Activated CD4-positive, alpha-beta T cell treated with anti-CD3 and anti-CD28 coated beads for 36 hours (primary cell): ENCODE measurements around the gene SGO1. TPM values are rescaled to one million over a fixed set of nuclear protein-coding genes. Genes with fewer than 3 reads are reported as not detected.

Experiments
- ATAC-seq: fragments of 200-7000 bp; cut with Tn5 transposase; one replicate; pipeline ENCODE4 v1.10.0; 2021; ENCODE audit warnings: mild to moderate bottlenecking, moderate library complexity
- CTCF ChIA-PET: fragments of 350-600 bp; sonication (Branson Sonifier 250); formaldehyde crosslinking; loops from one replicate; lab custom pipeline; 2021; ENCODE audit warnings: antibody characterized with exemption; lab: Charles Lee
- POLR2A ChIA-PET: fragments of 350-600 bp; sonication (Branson Sonifier 250); formaldehyde crosslinking; loops from one replicate; lab custom pipeline; 2021; ENCODE audit warnings: antibody characterized with exemption, inconsistent platforms; lab: Charles Lee
- DNase-seq: peaks from one replicate; pipeline ENCODE4 v3.0.0-alpha.2; 2020
- H3K27ac Mint-ChIP-seq: one replicate; pipeline ENCODE4 v1.8.0; 2021; ENCODE audit warnings: mixed read lengths
- H3K27me3 Mint-ChIP-seq: one replicate; pipeline ENCODE4 v1.8.0; 2021; ENCODE audit warnings: mixed read lengths
- H3K36me3 Mint-ChIP-seq: one replicate; pipeline ENCODE4 v1.8.0; 2021; ENCODE audit warnings: low read depth, mixed read lengths
- H3K4me1 Mint-ChIP-seq: one replicate; pipeline ENCODE4 v1.8.0; 2021; ENCODE audit warnings: mixed read lengths
- H3K4me3 Mint-ChIP-seq: one replicate; pipeline ENCODE4 v1.8.0; 2021; ENCODE audit warnings: mild to moderate bottlenecking, moderate library complexity, mixed read lengths
- H3K9me3 Mint-ChIP-seq: one replicate; pipeline ENCODE4 v1.8.0; 2021; ENCODE audit warnings: low read depth, mixed read lengths
- intact Hi-C, 2 experiments: fragments of 100-400 bp; cut with DNase I in 1 of 2; cut with micrococcal nuclease in 1 of 2; formaldehyde crosslinking; loops; one replicate each; pipeline versions ENCODE4 v1.14.2 to v1.15.1; 2022 to 2024; cut with DNase I, micrococcal nuclease
- microRNA-seq: library from miRNA; unstranded; fragments of <30 nt; microRNA quantifications from one replicate; pipeline ENCODE4 v1.2.0, GENCODE V29; 2021; ENCODE audit warnings: borderline replicate concordance
- total RNA-seq, 2 experiments: library from RNA; stranded (reverse); gene quantifications; one replicate each; pipeline ENCODE4 v1.2.3, GENCODE V29; 2021

The SGO1 gene
- total RNA-seq, 2 experiments from 2014 or later: 29.4 to 39.2 TPM

GRCh38 chr3:20136231-20136630, 49.8 kb downstream of the SGO1 start:
- POLR2A ChIA-PET: no interaction called here
- H3K27me3 Mint-ChIP-seq: no peaks in the 10 kb centered on the region
- no peaks in the 10 kb centered on the region for H3K9me3 Mint-ChIP-seq
- peaks cover 17% of the 10 kb centered on the region for H3K36me3 Mint-ChIP-seq
- intact Hi-C loops: no loop called here
- no peak overlapping the region for H3K27ac Mint-ChIP-seq
- H3K4me3 Mint-ChIP-seq: no peak overlapping the region
- no peaks in the 10 kb centered on the region for H3K4me1 Mint-ChIP-seq
- CTCF ChIA-PET: no interaction called here
- no peak for ATAC-seq
- DNase-seq: no peak

GRCh38 chr3:20130106-20130505, 55.9 kb downstream of the SGO1 start:
- DNase-seq (no peak), ATAC-seq (no peak)
- Mint-ChIP-seq H3K4me1 (no peaks in the 10 kb centered on the region), H3K4me3 (no peak overlapping the region), H3K27ac (no peak overlapping the region), H3K27me3 (no peaks in the 10 kb centered on the region), H3K36me3 (peaks cover 24% of the 10 kb centered on the region), H3K9me3 (no peaks in the 10 kb centered on the region)
- ChIA-PET CTCF (no interaction called here), POLR2A (no interaction called here)
- intact Hi-C loops: no loop called here

- ChIA-PET CTCF (no interaction called here), POLR2A (no interaction called here)
- Mint-ChIP-seq H3K27me3 (no peaks in the 10 kb centered on the region), H3K4me3 (no peak overlapping the region), H3K4me1 (no peaks in the 10 kb centered on the region), H3K9me3 (no peaks in the 10 kb centered on the region), H3K27ac (no peak overlapping the region), H3K36me3 (peaks cover 34% of the 10 kb centered on the region)
- intact Hi-C loops: loop anchor here in 1 of 2 experiments (10.0 kb wide), 1 partner anchor 244 kb away; no protein-coding TSS in a partner anchor
- no peak for ATAC-seq
- DNase-seq: no peak
Observed at GRCh38 chr3:20128358-20128757, 57.6 kb downstream of the SGO1 start.

GRCh38 chr3:20125897-20126296, 60.1 kb downstream of the SGO1 start:
- ChIA-PET CTCF (interaction anchor here (0.7 kb wide), 1 partner anchor 33 kb away, joined by 3 read pairs; no protein-coding TSS in a partner anchor), POLR2A (no interaction called here)
- Mint-ChIP-seq H3K36me3 (peaks cover 46% of the 10 kb centered on the region), H3K27me3 (no peaks in the 10 kb centered on the region), H3K4me1 (no peaks in the 10 kb centered on the region), H3K4me3 (no peak overlapping the region), H3K27ac (no peak overlapping the region), H3K9me3 (no peaks in the 10 kb centered on the region)
- DNase-seq: no peak
- no peak for ATAC-seq
- intact Hi-C loops: loop anchor here in 1 of 2 experiments (10.0 kb wide), 1 partner anchor 241 kb away; no protein-coding TSS in a partner anchor

- Mint-ChIP-seq H3K9me3 (no peaks in the 10 kb centered on the region), H3K36me3 (peaks cover 48% of the 10 kb centered on the region), H3K4me1 (no peaks in the 10 kb centered on the region), H3K4me3 (no peak overlapping the region), H3K27ac (no peak overlapping the region), H3K27me3 (no peaks in the 10 kb centered on the region)
- ATAC-seq (no peak), DNase-seq (no peak)
- ChIA-PET CTCF (interaction anchor here (1.1 kb wide), 1 partner anchor 8 kb away, joined by 3 read pairs; no protein-coding TSS in a partner anchor), POLR2A (no interaction called here)
- intact Hi-C loops: loop anchor here in 1 of 2 experiments (10.0 kb wide), 1 partner anchor 240 kb away; no protein-coding TSS in a partner anchor
Observed at GRCh38 chr3:20125289-20125688, 60.7 kb downstream of the SGO1 start.

- H3K27me3 Mint-ChIP-seq: no peaks in the 10 kb centered on the region
- no peaks in the 10 kb centered on the region for H3K9me3 Mint-ChIP-seq
- peaks cover 47% of the 10 kb centered on the region for H3K36me3 Mint-ChIP-seq
- H3K4me1 Mint-ChIP-seq: no peaks in the 10 kb centered on the region
- no peak overlapping the region for H3K27ac Mint-ChIP-seq
- ChIA-PET CTCF (no interaction called here), POLR2A (interaction anchor here (1.6 kb wide), 1 partner anchor 39 kb away, joined by 4 read pairs; no protein-coding TSS in a partner anchor)
- DNase-seq (no peak), ATAC-seq (no peak)
- intact Hi-C loops: loop anchor here in 1 of 2 experiments (10.0 kb wide), 1 partner anchor 238 kb away; no protein-coding TSS in a partner anchor
- H3K4me3 Mint-ChIP-seq: no peak overlapping the region
Observed at GRCh38 chr3:20123131-20123652, 62.8 kb downstream of the SGO1 start.

- no peak overlapping the region for H3K27ac Mint-ChIP-seq
- no peak overlapping the region for H3K4me3 Mint-ChIP-seq
- intact Hi-C loops: loop anchor here in 1 of 2 experiments (10.0 kb wide), 1 partner anchor 236 kb away; no protein-coding TSS in a partner anchor
- DNase-seq: no peak
- CTCF ChIA-PET: no interaction called here
- H3K36me3 Mint-ChIP-seq: peaks cover 50% of the 10 kb centered on the region
- no peaks in the 10 kb centered on the region for H3K9me3 Mint-ChIP-seq
- H3K4me1 Mint-ChIP-seq: no peaks in the 10 kb centered on the region
- no peak for ATAC-seq
- no peaks in the 10 kb centered on the region for H3K27me3 Mint-ChIP-seq
- POLR2A ChIA-PET: no interaction called here
Observed at GRCh38 chr3:20121088-20121487, 64.9 kb downstream of the SGO1 start.

Small RNA genes lying within 50 kb of the gene (microRNA-seq; reads per million reads assigned to microRNA genes)
- gene MIR3135A: not detected

Other genes with a start within 250 kb of the SGO1 start
- gene RAB5A, start 239.1 kb downstream of the SGO1 start, total RNA-seq: 10 to 100 TPM; 54.2 to 78.8 TPM
- not detected for gene PP2D1, start 173.9 kb downstream of the SGO1 start, total RNA-seq
- gene KAT2B, start 145.8 kb downstream of the SGO1 start, total RNA-seq: 10 to 100 TPM; 17.2 to 18.5 TPM